WERI-Rb-1 (cell line): ENCODE results near the gene DCDC1.

Experiments used
- DNase-seq: peaks from one replicate; pipeline ENCODE4 v3.0.0-alpha.2; 2020
- H3K27ac ChIP-seq: fragments of 250-450 bp; sonication (Bioruptor Pico); 2 replicates; pipeline ENCODE4 v1.5.1; 2020; ENCODE audit warnings: mild to moderate bottlenecking, moderate library complexity
- H3K27me3 ChIP-seq: fragments of 250-450 bp; sonication (Bioruptor Pico); 2 replicates; pipeline ENCODE4 v1.5.1; 2021; ENCODE audit warnings: mild to moderate bottlenecking, low read depth, moderate library complexity; ENCODE audit not compliant: insufficient read depth, severe bottlenecking
- H3K36me3 ChIP-seq: fragments of 250-450 bp; sonication (Bioruptor Pico); 2 replicates; pipeline ENCODE4 v1.5.1; 2020; ENCODE audit warnings: mild to moderate bottlenecking, moderate library complexity
- H3K4me3 ChIP-seq: 2 replicates; pipeline ENCODE4 v1.5.1; 2011; ENCODE audit warnings: low read depth, mild to moderate bottlenecking, control low read depth, low read length
- H3K9me3 ChIP-seq: fragments of 250-450 bp; sonication (Bioruptor Pico); 2 replicates; pipeline ENCODE4 v1.5.1; 2021; ENCODE audit warnings: mild to moderate bottlenecking, moderate library complexity; ENCODE audit not compliant: severe bottlenecking
- CTCF ChIP-seq: IDR thresholded peaks from 2 replicates; pipeline ENCODE4 v1.5.1; 2011; ENCODE audit warnings: low read depth, mild to moderate bottlenecking, control low read depth, inconsistent platforms, low read length

Gene DCDC1

DNA sequence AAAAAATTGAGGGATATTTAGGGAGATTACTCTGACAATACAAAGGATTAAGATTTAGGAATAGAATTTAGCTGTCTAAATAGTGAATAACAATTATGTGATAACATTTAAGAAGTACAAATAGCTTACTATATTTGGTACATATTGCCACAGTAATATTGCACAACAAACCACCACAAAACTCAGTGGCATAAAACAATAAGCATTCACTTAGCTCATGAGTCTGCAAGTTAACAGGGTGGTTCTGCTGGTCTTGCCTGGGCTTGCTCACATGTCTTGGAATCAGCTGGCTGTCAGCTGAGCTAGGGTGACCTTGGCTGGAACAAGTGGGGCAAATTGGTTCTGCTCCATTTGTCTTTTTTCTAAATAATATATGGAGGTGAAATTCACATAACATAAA is 115.1 kb downstream of the DCDC1 start:
- Histone ChIP-seq H3K27me3 (no peaks in the 10 kb centered on the region), H3K27ac (no peak overlapping the region), H3K9me3 (no peaks in the 10 kb centered on the region), H3K36me3 (no peaks in the 10 kb centered on the region), H3K4me3 (no peak overlapping the region)
- TF ChIP-seq CTCF: no peak
- DNase-seq: no peak

- no peak for DNase-seq
These were observed 120.8 kb downstream of the DCDC1 start for GRCh38 chr11:31248768-31249167.

GRCh38 chr11:31247321-31247720 is 122.2 kb downstream of the DCDC1 start:
- Histone ChIP-seq H3K9me3 (no peaks in the 10 kb centered on the region), H3K27ac (no peak overlapping the region), H3K36me3 (no peaks in the 10 kb centered on the region), H3K27me3 (no peaks in the 10 kb centered on the region), H3K4me3 (no peak overlapping the region)
- no peak for DNase-seq
- TF ChIP-seq CTCF: no peak

More at GRCh38 chr11:31248768-31249167, 120.8 kb downstream of the DCDC1 start:
- H3K27me3 ChIP-seq: no peaks in the 10 kb centered on the region
- H3K9me3 ChIP-seq: no peaks in the 10 kb centered on the region
- no peak overlapping the region for H3K27ac ChIP-seq
- no peak overlapping the region for H3K4me3 ChIP-seq
- no peak for TF ChIP-seq CTCF
- H3K36me3 ChIP-seq: no peaks in the 10 kb centered on the region

- Histone ChIP-seq H3K36me3 (no peaks in the 10 kb centered on the region), H3K4me3 (no peak overlapping the region), H3K27ac (no peak overlapping the region), H3K9me3 (no peaks in the 10 kb centered on the region), H3K27me3 (no peaks in the 10 kb centered on the region)
- no peak for TF ChIP-seq CTCF
- DNase-seq: no peak
These were observed 122.9 kb downstream of the DCDC1 start for GRCh38 chr11:31246451-31247165.

- no peak overlapping the region for H3K4me3 ChIP-seq
- no peak overlapping the region for H3K27ac ChIP-seq
- DNase-seq: no peak
- H3K36me3 ChIP-seq: no peaks in the 10 kb centered on the region
- H3K27me3 ChIP-seq: no peaks in the 10 kb centered on the region
- no peaks in the 10 kb centered on the region for H3K9me3 ChIP-seq
- TF ChIP-seq CTCF: no peak
These were observed 125.8 kb downstream of the DCDC1 start for GRCh38 chr11:31243706-31244105.

DNA sequence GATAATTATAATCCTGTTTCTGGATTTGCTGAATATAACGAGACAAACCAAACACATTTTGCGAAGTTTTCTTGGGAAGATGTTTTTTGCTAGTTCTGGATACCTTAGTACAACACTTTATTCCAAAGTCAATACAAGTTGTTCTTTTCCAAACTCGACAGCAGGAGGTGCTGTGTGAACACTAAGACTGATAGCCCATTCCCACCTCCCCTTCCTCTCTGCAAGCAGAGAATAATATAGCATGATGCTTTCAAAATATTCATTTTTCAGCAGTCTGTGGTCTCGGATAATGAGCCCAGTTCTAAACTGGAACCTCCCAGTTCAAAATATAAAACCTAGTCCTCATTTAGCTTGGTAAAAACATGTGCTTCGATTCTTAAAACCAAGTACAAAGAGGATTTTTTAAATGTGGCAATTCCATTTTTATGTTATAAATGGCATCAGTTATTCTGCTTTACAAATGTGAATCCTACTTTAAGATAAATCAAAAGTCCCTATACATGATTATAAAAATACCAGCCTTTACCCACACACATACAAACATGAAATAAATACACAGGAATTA is 129.1 kb downstream of the DCDC1 start:
- no peaks in the 10 kb centered on the region for H3K36me3 ChIP-seq
- peak; percentile 48 for DNase-seq
- peak; percentile 70 for TF ChIP-seq CTCF

More for the DNA sequence above, 129.1 kb downstream of the DCDC1 start:
- H3K4me3 ChIP-seq: no peak overlapping the region
- H3K27ac ChIP-seq: no peak overlapping the region
- H3K27me3 ChIP-seq: no peaks in the 10 kb centered on the region
- H3K9me3 ChIP-seq: no peaks in the 10 kb centered on the region
